Measurements from ENCODE around the gene TMBIM1. TPM values are rescaled to one million over a fixed set of nuclear protein-coding genes. Genes with fewer than 3 reads are reported as not detected.
A peak's percentile ranks its signal among the peaks of the same experiment; 100 is the strongest.

Gene TMBIM1
- polyA plus RNA-seq, 3 donors: 101 to 139 (median 129) TPM

- H3K79me2 ChIP-seq (ENCODE audit: insufficient read depth, low read length): no peaks in the 10 kb centered on the region
- Mint-ChIP-seq H3K27me3 (ENCODE audit: low read depth in 3 of 3) (peaks cover 0 to 4% (median 0%) of the 10 kb centered on the region in 3 donors), H3K4me3 (no peak overlapping the region), H3K9me3 (no peaks in the 10 kb centered on the region), H3K27ac (peak overlapping the region in 5 of 7 donors; percentile 42 to 82 (median 66)), H3K36me3 (no peaks in the 10 kb centered on the region), H3K4me1 (peaks cover 13% of the 10 kb centered on the region)
- 0% methylated on average over 5 of the region's 9 CpGs for WGBS (ENCODE audit: insufficient coverage)
- H3K27me3 ChIP-seq (ENCODE audit: control insufficient read depth in 2 of 2, insufficient read depth in 2 of 2, low read length in 2 of 2): no peaks in the 10 kb centered on the region
- H3K9me3 ChIP-seq (replicated peaks in 1 of 2; ENCODE audit: control insufficient read depth in 1 of 2, insufficient read depth in 1 of 2, low read length in 2 of 2): no peaks in the 10 kb centered on the region
- peaks cover 2 to 8% of the 10 kb centered on the region in 2 donors for H3K4me1 ChIP-seq (ENCODE audit: control insufficient read depth in 1 of 2, insufficient read depth in 2 of 2, low read length in 2 of 2)
- no peaks in the 10 kb centered on the region for H3K36me3 ChIP-seq (replicated peaks in 1 of 2; ENCODE audit: control insufficient read depth in 1 of 2, insufficient read depth in 2 of 2, low read length in 2 of 2)
- TF ChIP-seq, protein P1, sequence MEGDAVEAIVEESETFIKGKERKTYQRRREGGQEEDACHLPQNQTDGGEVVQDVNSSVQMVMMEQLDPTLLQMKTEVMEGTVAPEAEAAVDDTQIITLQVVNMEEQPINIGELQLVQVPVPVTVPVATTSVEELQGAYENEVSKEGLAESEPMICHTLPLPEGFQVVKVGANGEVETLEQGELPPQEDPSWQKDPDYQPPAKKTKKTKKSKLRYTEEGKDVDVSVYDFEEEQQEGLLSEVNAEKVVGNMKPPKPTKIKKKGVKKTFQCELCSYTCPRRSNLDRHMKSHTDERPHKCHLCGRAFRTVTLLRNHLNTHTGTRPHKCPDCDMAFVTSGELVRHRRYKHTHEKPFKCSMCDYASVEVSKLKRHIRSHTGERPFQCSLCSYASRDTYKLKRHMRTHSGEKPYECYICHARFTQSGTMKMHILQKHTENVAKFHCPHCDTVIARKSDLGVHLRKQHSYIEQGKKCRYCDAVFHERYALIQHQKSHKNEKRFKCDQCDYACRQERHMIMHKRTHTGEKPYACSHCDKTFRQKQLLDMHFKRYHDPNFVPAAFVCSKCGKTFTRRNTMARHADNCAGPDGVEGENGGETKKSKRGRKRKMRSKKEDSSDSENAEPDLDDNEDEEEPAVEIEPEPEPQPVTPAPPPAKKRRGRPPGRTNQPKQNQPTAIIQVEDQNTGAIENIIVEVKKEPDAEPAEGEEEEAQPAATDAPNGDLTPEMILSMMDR (IDR thresholded peaks at IDR 0.05): peak; percentile 92
- H3K4me2 ChIP-seq (replicated peaks; ENCODE audit: extremely low read depth, low read length, poor library complexity, severe bottlenecking): no peak overlapping the region
- no peak overlapping the region for H3K9ac ChIP-seq (ENCODE audit: insufficient read depth, low read length, poor library complexity, severe bottlenecking)
- H3K4me3 ChIP-seq (replicated peaks in 1 of 3; ENCODE audit: low read depth in 2 of 3, low read length in 3 of 3): no peak overlapping the region
- intact Hi-C loops (cut with micrococcal nuclease): loop anchor here (2.0 kb wide), 2 partner anchors 56 to 58 kb away; partner anchors contain the start of gene CATIP (in 1 of the 2)
- no peak overlapping the region for H3K27ac ChIP-seq (ENCODE audit: low read depth in 1 of 2, low read length in 2 of 2)
- no peak overlapping the region for H2AFZ ChIP-seq (ENCODE audit: insufficient read depth, low read depth, low read length, poor library complexity, severe bottlenecking)
- no peaks in the 10 kb centered on the region for H4K20me1 ChIP-seq (ENCODE audit: insufficient read depth, low read length)
- peak; percentile 79 to 93 (median 84) for DNase-seq
Observed at GRCh38 chr2:218301176-218301819, 9.0 kb upstream of the TMBIM1 start.

- H3K9me3 ChIP-seq (replicated peaks in 1 of 2; ENCODE audit: control insufficient read depth in 1 of 2, insufficient read depth in 1 of 2, low read length in 2 of 2): no peaks in the 10 kb centered on the region
- peak overlapping the region in 1 of 7 donors; percentile 19 for H3K27ac Mint-ChIP-seq
- H4K20me1 ChIP-seq (ENCODE audit: insufficient read depth, low read length): no peaks in the 10 kb centered on the region
- WGBS (ENCODE audit: insufficient coverage): 94% methylated on average over 2 of the region's 4 CpGs
- no peaks in the 10 kb centered on the region for H3K9me3 Mint-ChIP-seq
- H3K9ac ChIP-seq (ENCODE audit: insufficient read depth, low read length, poor library complexity, severe bottlenecking): no peak overlapping the region
- H3K79me2 ChIP-seq (ENCODE audit: insufficient read depth, low read length): no peaks in the 10 kb centered on the region
- H3K36me3 Mint-ChIP-seq: no peaks in the 10 kb centered on the region
- no peaks in the 10 kb centered on the region for H3K36me3 ChIP-seq (replicated peaks in 1 of 2; ENCODE audit: control insufficient read depth in 1 of 2, insufficient read depth in 2 of 2, low read length in 2 of 2)
- peaks cover 2 to 8% of the 10 kb centered on the region in 2 donors for H3K4me1 ChIP-seq (ENCODE audit: control insufficient read depth in 1 of 2, insufficient read depth in 2 of 2, low read length in 2 of 2)
- H2AFZ ChIP-seq (ENCODE audit: insufficient read depth, low read depth, low read length, poor library complexity, severe bottlenecking): no peak overlapping the region
- TF ChIP-seq, protein P1 (IDR thresholded peaks at IDR 0.05): no peak
- no peak for DNase-seq
- H3K4me1 Mint-ChIP-seq: peaks cover 10% of the 10 kb centered on the region
- peaks cover 0 to 4% (median 2%) of the 10 kb centered on the region in 3 donors for H3K27me3 Mint-ChIP-seq (ENCODE audit: low read depth in 3 of 3)
- no peak overlapping the region for H3K4me2 ChIP-seq (replicated peaks; ENCODE audit: extremely low read depth, low read length, poor library complexity, severe bottlenecking)
- H3K4me3 ChIP-seq (replicated peaks in 1 of 3; ENCODE audit: low read depth in 2 of 3, low read length in 3 of 3): no peak overlapping the region
- H3K4me3 Mint-ChIP-seq: no peak overlapping the region
- no peaks in the 10 kb centered on the region for H3K27me3 ChIP-seq (ENCODE audit: control insufficient read depth in 2 of 2, insufficient read depth in 2 of 2, low read length in 2 of 2)
- no peak overlapping the region for H3K27ac ChIP-seq (ENCODE audit: low read depth in 1 of 2, low read length in 2 of 2)
- intact Hi-C loops (cut with micrococcal nuclease): loop anchor here (2.0 kb wide), 2 partner anchors 57 to 59 kb away; partner anchors contain the start of gene CATIP (in 1 of the 2)
Observed at GRCh38 chr2:218300141-218300540, 7.8 kb upstream of the TMBIM1 start.
